Endometrial microvascular endothelial cells (primary cell): Measurements from ENCODE around the gene HEPACAM. TPM values are rescaled to one million over a fixed set of nuclear protein-coding genes. Genes with fewer than 3 reads are reported as not detected.

Experiments
- in situ Hi-C: cut with HindIII; loops from 2 replicates; pipeline ENCODE4 v1.10.0; 2017; ENCODE audit warnings: low sequenced_read_pairs, low pct_unique_long_range_greater_than_20kb; ENCODE audit errors: inconsistent ontology term
- total RNA-seq: library from RNA; depleted of rRNA; stranded (reverse); fragments of >200 nt; gene quantifications from one replicate; pipeline ENCODE4 v1.2.3, GENCODE V29; 2015; ENCODE audit errors: inconsistent ontology term

HEPACAM gene
- total RNA-seq, 1 donor from 2014 or later: not detected

DNA sequence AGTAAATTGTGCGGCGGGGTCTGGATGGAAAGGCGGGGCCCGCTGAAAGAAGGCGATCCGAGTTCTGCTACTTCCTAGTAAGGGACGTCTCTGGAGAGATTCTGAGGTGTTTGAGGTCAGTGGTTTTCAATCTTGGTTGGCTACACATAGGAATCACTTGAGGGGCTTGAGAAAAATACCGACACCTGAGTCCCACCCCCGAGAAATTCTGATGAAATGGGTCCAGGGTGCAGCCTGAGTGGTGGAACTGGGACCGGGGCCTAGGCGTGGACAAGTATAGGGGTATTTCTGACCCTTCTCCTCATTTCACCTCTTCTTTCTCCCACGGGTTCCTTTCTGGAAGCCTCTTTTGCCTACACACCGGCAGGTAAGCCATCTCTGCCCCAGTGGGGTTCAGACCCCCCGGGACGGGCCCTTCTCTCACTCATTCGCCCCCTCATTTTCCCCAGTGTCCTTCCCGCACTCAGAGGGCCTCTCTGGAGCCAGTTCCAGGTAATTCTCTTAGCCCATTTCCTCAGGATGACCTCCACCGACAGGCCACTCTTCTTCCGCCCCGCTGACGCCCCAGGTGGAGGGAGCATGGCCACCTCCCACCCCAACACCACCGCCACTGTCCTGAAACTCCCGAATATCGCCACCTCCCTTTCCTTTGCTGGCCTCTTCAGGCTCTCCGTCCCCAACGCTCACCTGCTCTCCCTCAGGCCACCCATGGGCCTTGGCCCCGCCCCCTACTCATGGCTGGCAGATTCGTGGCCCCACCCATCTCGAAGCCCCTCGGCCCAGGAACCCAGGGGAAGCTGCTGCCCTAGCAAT is 58.8 kb downstream of the HEPACAM start:
- in situ Hi-C loops: no loop called here

DNA sequence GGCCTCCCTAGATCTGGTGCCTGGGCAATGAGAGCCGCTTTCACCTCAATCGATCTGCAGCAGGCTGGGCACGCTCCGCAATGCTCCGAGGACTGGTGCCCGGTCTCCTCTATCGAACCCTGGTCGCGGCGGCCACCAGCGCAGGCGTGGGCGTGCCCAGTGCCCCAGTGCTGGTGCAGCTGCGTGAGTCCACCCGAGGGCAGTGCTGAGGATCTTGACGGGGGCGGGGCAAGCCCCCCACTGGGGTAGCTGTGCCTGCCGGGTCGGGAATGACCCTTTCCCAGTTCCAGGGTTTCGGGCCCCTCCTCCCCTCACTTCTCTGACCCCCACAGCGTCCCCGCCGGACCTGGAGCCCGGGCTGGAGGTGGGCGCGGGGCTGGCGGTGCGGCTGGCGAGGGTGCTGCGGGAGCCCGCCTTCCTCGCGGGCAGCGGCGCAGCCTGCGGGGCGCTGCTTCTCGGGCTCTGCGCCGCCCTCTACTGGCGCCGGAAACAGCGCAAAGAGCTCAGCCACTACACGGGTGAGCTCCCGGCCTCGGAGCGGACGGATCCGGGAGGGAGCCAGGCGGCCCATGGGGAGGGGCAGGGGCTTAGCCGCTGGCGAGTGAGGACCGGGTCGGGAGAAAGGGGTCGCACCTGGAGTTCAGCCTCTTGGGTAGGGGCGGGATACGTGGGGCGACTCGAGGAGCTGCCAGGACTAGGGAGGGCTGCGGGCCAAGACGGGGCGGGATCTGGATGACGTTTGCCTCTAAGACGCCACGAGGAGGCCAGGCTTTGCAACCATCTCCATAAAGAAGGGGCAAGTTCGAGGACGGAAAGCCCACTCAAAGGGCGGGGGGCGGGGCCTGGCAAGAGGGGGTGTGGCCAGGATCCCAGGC is 59.7 kb downstream of the HEPACAM start:
- in situ Hi-C loops: no loop called here

DNA sequence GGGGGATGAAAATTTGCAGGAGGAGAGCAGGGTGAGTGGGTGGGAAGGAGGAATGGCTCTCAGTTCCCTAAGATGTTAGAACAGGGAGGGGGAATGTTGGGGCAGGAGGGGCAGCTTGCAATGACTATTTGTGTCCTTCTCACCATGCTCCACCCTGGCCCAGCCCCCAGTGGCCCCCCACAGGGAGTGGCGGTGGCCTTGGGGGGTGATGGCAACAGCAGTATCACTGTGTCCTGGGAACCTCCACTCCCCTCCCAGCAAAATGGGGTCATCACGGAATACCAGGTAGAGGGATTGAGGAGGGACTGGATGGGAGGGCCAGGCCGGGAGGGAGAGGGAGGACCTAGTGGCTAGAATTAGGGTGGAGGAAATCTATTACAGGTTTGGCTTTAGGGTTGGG is 60.4 kb downstream of the HEPACAM start:
- in situ Hi-C loops: no loop called here

DNA sequence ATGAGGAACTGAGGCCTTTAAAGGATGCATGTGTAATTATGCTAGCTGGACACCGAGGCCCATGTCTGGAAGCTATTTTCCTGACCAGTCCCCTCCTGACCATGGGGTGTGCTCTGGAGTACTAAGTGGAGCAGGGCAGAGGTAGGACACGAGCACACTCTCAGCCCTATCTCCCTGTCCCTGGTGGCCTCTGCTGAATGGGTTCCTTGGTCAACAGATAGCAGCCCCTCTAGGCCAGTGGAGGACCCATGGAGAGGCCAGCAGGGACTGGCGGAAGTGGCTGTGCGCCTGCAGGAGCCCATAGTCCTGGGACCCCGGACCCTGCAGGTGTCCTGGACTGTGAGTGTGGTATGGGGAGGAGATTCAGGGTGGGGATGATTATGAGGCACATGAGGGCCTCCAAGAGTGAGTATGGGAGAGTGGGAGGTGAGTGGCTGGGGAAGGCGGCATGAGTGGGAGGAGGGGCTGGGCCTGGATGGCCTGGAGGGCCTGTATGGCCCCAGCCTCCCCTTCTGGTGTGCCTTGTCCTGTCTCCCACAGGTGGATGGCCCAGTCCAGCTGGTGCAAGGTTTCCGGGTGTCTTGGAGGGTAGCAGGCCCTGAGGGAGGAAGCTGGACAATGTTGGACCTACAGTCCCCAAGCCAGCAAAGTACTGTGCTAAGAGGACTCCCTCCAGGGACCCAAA is 61.1 kb downstream of the HEPACAM start:
- in situ Hi-C loops: no loop called here

DNA sequence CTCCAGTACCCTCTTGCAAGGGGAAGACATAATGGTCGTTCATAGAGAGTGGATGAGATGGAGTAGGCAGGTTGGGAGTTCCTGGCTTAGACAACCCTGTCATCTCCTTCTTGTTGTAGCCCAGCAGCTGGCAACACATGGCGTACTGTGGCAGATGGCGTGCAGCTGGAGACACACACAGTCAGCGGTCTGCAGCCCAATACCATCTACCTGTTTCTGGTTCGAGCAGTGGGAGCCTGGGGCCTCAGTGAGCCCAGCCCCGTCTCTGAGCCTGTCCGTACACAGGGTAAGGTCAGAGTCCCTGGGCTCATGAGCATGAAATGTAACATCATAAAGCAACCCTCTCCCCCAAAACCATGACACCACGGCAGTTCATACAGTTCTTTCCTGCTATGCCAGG is 61.9 kb downstream of the HEPACAM start:
- in situ Hi-C loops: no loop called here

DNA sequence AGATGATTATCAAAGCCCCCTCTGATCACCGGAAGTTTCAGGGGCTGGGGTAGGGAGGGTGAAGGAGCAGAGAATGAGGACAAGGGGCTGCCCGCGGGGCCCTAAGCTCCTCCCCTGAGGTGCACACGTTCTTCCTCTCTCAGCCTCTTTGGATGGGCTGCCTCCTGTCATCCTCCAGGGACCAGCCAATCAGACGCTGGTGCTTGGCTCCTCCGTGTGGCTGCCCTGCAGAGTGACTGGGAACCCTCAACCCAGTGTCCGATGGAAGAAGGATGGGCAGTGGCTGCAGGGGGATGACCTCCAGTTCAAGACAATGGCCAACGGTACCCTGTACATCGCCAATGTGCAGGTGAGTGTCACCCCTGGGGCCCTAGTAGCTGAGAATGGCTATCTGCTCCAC is 63.1 kb downstream of the HEPACAM start:
- in situ Hi-C loops: no loop called here

DNA sequence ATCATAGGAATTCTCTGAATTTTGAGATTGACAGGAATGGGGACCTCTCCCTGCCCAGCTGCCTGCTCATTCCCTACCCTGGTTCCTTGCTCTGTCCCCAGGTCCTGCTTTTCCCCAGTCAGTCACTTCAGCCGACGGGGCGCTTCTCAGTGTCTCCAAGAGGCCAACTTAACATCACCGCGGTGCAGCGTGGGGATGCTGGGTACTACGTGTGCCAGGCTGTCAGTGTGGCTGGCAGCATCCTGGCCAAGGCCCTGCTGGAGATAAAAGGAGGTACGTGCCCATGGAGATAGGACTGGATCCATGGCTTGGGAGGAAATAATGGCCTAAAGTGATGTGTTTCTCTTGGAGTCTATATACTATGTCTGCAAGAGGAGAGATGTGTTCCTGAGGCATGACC is 63.6 kb downstream of the HEPACAM start:
- in situ Hi-C loops: no loop called here

DNA sequence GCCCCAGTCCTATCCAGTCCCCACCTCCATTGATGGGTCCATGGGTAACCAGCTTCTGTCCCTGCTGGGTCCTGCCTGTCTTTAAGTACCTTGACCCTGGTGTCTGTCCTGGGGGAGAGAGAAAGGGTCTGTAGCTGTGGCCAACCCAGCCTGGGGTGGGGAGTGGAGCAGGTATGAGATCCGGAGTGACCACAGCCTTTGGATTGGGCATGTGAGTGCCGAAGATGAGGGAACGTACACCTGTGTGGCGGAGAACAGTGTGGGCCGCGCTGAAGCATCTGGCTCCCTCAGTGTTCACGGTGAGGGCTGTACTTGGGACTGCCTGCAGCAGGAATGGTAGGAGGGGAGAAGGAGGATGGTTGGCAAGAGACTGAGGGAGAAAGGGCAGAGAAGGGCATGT is 65.4 kb downstream of the HEPACAM start:
- in situ Hi-C loops: no loop called here

DNA sequence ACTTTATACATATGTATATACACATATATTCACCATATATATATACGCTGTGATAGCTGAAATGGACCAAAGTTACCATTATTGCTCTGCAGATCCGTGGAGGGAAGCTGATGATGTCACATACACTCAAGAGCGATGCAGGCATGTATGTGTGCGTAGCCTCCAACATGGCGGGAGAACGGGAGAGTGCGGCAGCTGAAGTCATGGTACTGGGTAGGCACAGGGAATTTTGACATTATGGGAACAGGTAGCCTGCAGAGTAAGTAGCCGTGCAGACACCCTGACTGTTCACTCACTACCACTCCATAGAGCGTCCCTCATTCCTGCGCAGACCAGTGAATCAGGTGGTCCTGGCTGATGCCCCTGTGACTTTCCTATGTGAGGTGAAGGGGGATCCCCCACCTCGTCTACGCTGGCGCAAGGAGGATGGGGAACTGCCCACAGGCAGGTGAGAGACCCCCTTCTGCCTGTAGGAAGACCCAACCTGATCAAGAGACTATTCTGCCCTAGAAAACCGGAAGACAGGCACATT is 65.9 kb downstream of the HEPACAM start:
- in situ Hi-C loops: no loop called here

DNA sequence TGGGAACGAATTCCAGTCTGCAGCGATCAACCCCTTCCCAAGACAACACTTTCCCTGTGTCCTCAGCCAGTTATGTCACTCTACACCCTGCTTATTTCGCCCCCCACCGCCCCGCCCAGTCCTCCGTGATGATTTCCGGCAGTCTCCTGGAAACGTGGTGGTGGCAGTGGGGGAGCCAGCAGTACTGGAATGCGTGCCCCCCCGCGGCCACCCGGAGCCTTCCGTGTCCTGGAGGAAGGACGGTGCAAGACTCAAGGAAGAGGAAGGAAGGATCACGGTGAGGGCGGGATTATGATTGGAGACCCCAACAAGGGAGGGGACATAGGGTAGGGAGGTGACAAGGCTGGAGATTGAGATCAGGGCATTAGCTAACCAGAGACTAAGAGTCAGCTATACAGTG is 66.5 kb downstream of the HEPACAM start:
- in situ Hi-C loops: no loop called here

Other genes with a start within 250 kb of the HEPACAM start
- 14.6 TPM for gene NRGN, start 196.1 kb downstream of the HEPACAM start, total RNA-seq
- 0.46 TPM for gene VSIG2, start 183.8 kb downstream of the HEPACAM start, total RNA-seq
- 289 TPM for gene ESAM, start 173.8 kb downstream of the HEPACAM start, total RNA-seq
- gene MSANTD2, start 135.6 kb downstream of the HEPACAM start, total RNA-seq: 16.1 TPM
- gene ROBO3, start 70.6 kb downstream of the HEPACAM start, total RNA-seq: 9.9 TPM
- 430 TPM for gene ROBO4, start 38.2 kb downstream of the HEPACAM start, total RNA-seq
- not detected for gene HEPN1, start 16.8 kb downstream of the HEPACAM start, total RNA-seq
- gene CCDC15, start 18.2 kb upstream of the HEPACAM start, total RNA-seq: 11.2 TPM
- 2.3 TPM for gene SLC37A2, start 127.3 kb upstream of the HEPACAM start, total RNA-seq
- 50.9 TPM for gene TMEM218, start 175.6 kb upstream of the HEPACAM start, total RNA-seq
- gene PKNOX2, start 228.7 kb upstream of the HEPACAM start, total RNA-seq: not detected